Stimulated activated CD8-positive, alpha-beta memory T cell treated with anti-CD3 and anti-CD28 coated beads, Interleukin-2, amount 100 ng/mL, for 1 hour (primary cell): Measurements from ENCODE around the gene PPP1R12A.

Experiments
- DNase-seq, 2 donors: peaks; one replicate each; pipeline ENCODE4 v3.0.0-alpha.2; 2020; ENCODE audit warnings: low read depth in 2 of 2

PPP1R12A gene

DNA sequence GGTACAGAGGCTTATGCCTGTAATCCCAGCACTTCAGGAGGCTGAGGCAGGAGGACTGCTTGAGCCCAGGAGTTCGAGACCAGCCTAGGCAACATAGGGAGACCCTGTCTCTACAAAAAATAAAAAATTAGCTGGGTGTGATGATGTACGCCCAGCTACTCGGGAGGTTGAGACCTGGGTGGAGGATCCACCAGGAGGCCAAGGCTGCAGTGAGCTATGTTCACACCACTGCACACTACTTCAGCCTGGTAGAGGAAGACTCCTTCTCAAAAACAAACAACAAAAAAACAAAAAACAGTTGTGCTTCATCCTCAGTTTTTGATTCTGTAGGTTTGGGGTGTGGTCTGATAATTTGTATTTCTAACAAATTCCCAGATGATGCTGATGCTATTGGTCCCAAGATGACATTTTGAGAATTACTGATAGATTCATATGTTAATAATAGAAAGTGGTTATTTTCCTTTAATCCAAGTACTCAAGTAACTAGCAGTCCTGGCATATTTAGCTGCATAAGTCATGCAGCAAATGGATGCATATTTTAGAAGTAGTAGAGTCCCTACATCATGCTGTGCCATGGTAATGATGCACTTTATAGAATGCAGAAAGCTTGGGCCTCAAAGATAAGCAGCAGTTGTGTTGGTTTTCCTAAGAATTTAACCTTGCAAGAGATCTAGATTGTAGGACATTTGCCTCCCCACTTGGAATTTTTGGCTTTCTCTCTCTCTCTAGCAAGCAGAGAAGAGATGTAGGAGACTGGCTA, 168.0 kb downstream of the PPP1R12A start:
- no peak for DNase-seq

DNA sequence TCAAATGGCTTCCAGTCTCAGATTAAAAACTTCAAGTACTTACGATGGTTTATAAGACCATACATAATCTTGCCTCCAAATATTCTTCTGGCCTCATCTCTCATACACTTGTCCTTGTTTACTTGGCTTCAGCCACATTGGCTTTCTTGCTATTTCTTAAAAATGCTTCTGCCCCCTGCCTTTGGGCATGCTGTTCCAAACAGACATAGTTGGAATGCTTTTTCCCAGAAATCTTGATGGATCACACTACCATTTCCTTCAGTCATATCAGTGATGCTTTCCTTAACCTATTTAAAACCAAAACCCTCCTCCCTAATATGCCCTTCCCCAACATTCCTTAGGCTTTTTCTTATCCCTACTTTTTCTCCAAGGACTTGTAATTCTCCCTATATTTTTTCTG, 169.7 kb downstream of the PPP1R12A start:
- DNase-seq: no peak

DNA sequence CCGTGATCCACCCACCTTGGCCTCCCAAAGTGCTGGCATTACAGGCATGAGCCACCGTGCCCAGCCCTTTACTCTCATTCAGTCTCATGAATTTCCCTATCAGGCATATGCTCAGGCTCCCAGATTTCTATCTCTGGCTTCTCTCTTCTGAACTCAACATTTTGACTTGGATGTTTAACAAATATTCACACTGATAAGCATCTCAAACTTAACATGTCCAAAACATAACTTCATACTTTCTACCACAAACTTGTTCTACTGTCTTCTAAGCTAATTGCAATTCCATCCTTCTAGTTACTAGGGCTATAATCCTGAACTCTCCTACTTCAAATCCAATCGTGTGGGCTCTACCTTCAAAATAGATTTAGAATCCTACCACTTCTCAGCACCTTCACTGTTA, 170.3 kb downstream of the PPP1R12A start:
- DNase-seq: no peak

DNA sequence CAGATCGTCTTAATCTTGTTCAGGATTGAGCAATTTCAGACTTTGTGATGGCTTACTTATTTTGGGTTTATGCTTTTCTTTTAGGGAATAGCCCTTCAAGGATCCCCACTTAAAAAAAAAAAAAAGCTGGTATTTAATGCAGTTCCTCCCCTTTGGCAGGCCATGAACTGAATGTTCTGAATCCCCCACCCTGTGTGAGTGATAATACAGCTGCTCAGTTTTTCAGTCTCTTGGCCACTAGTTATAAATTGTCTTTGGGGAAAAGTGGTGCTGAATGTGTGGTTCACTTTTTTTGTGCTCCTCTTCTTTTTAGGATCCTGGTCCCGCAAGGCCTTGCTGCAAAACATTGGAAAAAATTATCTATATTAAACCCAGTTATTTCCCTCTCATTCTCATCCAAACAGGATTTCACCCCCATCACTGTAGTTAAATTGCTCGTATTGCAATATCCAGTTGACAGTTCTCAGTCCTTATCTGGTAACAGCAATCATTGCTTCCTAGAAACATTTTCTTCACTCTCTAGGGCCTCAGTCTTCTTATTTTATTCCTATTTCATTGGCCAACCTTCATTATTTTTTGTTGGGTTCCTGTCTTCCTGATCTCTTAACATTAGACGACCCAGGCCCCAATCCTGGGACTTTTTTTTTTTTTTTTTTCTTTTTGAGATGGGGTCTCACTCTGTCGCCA, 171.0 kb downstream of the PPP1R12A start:
- no peak for DNase-seq

DNA sequence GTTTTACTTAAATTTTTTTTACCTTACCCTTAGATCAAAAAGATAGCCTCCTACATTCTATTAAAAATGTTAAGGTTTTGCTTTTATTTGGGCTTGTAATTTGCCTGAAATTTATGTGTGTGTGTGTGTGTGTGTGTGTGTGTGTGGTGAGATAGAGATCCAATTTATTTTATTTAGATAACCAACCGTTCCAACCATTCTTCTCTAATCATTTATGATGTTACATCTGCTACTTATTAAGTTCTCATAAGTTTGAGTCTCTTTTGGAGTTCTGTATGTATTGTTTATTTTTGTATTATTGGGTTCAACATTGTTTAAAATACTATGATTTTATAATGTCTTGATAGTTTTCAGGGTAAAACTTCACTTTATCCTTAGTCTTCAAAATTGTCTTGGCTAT, 173.6 kb downstream of the PPP1R12A start:
- no peak for DNase-seq

DNA sequence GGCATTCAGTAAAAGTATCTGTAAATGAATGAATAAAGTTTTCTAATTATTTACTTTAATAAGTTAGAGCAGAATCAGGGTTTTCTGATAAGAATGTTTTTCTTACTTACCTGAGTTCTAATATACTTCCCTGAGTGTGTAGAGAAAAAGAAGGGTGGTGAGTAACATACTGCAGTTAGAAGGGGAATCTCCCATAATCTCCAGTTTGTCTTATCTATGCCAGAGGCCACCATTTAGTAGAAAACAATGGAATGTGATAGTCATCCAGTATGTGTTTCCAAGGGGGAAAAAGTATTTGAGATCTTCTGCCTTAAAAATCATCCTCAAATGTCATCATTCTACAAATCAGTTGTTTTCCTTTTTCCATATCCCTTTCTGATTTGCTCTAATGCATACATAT, 187.6 kb downstream of the PPP1R12A start:
- no peak for DNase-seq

DNA sequence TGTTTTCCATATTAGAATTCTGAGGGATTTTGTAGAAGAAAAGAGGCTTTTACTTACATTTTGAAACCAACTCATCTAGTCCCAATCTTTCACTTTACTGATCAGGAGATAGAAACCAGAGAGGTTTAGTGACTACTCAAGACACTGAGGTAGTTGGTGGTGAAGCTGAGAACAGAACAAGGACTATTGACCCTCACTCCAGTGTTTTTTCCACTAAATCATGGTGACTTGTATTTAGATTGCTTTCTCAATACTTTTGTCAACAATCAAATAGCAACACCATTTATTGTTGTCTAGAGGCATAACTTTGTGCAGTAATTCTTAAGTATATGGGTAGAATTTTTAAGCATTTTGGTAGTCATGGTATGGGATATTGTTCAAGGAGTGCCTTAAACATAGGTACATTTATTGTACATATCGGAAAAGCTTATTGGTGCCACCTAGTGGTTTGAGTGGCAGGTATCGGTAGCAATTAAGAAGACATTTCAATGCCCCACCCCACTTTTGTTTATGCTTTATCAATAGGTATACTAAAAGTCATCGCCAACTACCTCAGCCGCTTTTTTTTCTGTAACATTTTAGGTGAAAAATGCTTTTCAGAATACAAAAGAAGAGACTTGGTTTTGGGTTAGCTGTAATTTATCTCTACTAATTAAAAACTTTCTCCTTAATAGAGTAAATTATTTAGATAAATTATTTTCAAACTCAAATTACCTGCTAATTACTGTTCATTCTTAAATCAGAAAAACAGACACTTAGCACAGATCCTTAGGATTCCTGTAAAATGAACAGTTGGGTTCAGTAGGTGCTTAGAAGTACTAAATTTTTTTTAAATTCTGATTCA, 196.8 kb downstream of the PPP1R12A start:
- no peak for DNase-seq

DNA sequence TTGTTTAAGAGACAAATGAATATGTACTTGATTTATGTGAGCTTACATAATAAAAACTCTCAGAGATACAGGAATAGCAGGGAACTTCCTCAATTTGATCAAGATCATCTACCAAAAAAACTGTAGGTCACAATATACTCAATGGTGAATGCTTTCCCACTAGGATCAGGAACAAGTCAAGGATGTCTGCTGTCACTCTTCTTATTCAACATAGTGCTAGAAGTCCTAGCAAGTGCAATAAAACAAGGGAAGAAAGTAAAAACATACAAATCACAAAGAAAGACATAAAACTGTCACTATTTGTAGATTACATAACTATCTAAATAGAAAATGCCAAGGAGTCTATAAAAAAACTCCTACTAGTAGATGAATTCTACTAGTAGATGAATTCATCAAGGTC, 202.3 kb downstream of the PPP1R12A start:
- no peak for DNase-seq

DNA sequence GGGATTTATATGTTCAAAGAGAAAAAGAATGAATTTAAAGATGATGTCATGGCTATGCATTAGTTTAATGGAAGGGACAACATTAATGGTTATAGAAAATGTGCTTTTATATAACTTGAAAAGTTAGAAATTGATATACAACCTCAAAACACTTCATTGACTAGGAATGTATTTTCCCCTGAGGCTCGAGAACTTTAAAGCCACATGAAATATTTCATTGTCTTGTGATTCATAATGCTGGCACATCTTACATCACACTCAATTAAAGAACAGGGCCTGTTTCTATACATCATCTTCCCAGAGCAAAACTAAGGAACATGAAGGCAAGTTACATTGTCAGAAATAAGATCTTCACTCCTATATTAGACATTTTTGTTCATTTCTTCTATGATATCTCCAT, 208.9 kb downstream of the PPP1R12A start:
- no peak for DNase-seq
